Fibroblast of peridontal ligament (primary cell): Measurements from ENCODE around the gene CREB3L4.
"Not testable (repeated sequence)": the region's sequence is repeated elsewhere in the genome, so short reads cannot be mapped to it uniquely, and the experiment has no call there.

Experiments
- DNase-seq: peaks from one replicate; pipeline ENCODE4 v3.0.0-alpha.2; 2010; ENCODE audit errors: extremely low read depth

Gene CREB3L4

DNA sequence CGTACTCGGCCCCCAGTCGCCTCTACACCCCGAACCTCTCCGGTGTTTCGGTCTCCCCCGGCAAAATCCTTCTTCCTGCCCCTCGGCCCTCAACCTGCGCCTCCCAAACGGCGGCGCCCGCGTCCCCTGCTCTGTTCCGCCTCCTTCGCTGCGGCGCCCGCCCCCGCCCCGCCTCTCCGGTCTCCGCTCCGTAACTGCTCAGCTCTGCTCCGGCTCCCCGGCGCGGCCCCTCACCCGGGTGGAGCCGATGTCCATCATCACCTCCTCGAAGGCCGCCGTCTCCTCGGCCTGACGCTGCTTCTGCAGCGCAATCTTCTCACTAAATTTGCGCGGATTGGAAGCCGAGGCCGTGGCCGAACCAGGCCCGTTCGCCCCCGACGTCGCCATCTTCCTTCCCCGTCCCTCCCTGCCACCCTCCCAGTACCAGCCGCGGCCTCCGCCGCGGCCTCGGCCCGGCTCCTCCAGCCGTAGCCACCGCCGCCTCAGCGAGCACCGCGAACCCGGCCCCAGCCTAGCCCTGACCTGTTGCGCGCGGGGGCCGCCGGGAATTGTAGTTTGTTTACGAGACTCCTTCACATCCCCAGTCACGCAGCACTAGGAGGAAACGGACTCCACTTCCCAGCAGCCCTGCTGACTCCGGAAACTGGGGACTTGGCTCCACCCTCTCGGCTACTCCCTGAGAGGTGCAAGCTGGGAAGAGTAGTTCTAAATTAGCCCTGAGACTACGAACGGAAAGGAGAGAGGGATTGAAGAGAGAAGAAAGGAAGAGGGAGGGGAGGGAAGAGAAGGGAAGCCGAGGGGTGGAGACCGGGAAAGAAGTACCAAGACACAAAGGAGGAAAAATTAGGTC, 9.4 kb upstream of the CREB3L4 start, which contains the start of gene CRTC2:
Gene CRTC2, minus strand, starts transcription at position 502 of the 850 bp plus-strand sequence. Its CDS starts 115 bp downstream, at position 387.
- DNase-seq = peak; percentile 98

- no peak for DNase-seq
Measured at GRCh38 chr1:153958961-153959260, 8.8 kb upstream of the CREB3L4 start.

GRCh38 chr1:153959454-153959853, 8.2 kb upstream of the CREB3L4 start:
- DNase-seq = no peak

DNA sequence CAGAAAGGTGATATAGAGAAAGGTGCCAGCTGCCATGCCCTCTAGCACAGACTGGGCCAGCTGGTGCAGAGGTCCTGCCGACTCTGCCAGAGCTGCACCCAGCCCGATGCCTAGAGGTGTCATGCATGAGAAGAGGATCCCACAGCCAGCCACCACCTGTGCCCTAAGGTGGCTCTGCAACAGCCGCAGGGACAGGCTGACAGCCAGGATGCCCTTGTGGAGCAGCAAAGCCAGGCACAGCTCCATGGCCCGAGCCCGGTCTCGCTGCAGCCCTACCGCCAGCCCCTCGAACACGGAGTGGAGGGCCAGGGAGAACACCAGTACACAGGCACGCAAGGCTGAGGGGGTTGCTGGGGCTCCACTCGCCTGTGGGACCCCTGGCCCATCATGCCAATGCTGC, 7.5 kb upstream of the CREB3L4 start:
- no peak for DNase-seq

- no peak for DNase-seq
Measured at GRCh38 chr1:153961421-153961820, 6.3 kb upstream of the CREB3L4 start.

DNA sequence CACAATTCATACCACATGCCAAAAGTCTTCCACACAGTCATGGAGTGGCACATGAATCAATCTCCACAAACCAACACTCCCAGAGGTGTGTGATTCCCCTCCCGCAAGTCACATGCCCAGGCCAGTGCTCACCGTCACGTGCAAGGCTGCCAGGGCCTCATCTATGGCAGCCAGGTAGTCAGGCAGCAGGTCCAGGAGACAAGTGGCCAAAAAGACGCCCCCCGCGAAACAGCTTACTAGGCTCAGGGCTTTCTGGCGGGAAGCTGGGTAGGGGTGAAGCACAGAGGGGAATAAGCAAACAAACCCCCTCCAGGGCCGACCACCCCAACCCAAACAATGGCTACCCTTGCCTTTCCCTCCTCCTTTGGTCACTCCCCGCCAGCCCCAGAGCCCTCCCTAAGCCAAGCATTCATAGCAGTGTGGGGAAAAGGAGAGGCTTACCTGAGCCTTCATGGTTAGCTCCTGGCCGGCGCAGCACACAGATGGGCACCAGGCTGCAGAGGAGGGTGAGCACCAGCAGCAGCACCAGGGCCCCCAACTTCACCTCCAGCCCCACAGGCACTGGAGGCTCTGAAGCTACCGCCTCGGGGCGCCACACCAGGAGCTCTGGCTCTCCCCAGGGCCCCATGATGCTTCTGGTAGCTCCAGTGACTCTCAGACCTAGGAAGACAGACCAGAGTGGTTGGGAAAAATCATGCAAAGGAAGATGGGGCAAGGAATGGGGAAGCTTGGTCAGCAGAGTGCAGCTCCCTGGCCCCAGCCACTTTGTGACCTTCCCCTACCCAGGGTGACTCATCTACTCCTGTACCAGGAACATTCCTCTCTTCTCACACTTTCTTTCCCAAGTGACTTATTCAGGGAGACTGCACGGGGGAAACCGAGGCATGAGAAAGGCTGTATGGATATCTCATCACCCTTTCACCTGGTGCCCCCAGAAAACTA, 5.3 kb upstream of the CREB3L4 start:
- DNase-seq = no peak

DNA sequence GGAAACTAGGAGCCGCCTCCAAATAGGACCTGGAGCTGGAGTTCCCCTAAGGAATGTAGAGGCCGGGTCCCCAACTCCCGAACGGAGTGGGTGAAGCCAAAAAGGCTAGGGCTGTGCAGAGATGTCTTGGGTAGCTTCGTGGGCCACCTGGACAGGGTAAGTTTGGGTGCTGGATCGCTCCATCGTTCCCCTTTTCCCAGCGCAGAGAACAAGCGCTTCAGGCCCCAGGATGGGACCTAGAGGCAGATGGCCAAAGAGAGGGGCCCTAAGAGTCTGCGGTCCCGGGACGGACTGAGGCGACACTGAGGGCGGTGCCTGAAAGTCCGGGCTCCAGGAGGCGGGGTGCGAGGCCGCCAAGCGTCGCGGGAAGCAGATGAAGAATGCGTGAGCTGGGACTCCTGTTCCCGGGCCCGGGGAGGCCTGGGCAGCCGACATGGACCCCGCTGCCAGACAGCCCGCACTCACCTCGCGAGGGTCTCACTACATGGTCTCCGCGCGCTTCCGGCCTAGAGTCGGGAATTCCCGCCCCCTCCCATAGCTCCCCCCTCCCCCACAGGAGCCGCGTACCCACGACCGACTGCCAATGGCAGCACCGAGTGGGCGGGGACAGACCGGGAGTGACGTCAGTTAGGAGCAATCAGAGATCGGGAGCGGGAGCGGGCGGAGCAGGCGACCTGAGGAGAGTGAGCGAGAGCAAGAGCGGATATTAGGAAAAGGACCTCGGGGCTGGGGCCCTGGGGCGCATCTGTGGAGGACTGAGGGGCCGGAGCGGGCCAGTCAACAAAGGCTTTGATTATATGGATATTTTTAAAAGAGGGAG, 4.5 kb upstream of the CREB3L4 start, which contains the start of gene SLC39A1:
Gene SLC39A1, minus strand, starts transcription at position 508 of the 820 bp plus-strand sequence. CDS start 822 bp downstream, outside the sequence.
- peak; percentile 94 for DNase-seq

GRCh38 chr1:153963850-153964331, 3.8 kb upstream of the CREB3L4 start:
- no peak for DNase-seq

- no peak for DNase-seq
Measured at GRCh38 chr1:153968000-153968363, 280 bp downstream of the CREB3L4 start.

- no peak for DNase-seq
Measured at GRCh38 chr1:153968408-153968807, 706 bp downstream of the CREB3L4 start.

GRCh38 chr1:153968972-153969371, 1.3 kb downstream of the CREB3L4 start:
- no peak for DNase-seq

DNA sequence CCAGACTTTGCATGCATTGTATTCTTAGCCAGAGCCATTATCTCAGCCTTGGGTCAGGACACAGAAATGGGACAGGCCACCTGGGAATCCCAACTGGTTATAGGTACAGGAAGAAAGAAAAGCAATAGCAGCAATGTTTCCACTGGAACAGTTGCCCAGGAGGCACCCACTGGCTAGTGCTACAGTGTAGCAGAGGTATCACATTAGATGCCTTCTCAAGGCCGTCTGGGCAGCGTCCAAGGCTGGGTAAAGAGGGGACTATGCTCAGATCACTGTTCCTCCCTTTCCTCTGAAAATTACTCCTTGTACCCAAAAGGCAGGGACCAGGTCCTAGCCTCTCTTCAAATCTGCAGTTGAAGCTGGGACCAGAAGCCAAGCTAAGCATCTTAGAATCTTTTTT, 2.6 kb downstream of the CREB3L4 start:
- DNase-seq = no peak

DNA sequence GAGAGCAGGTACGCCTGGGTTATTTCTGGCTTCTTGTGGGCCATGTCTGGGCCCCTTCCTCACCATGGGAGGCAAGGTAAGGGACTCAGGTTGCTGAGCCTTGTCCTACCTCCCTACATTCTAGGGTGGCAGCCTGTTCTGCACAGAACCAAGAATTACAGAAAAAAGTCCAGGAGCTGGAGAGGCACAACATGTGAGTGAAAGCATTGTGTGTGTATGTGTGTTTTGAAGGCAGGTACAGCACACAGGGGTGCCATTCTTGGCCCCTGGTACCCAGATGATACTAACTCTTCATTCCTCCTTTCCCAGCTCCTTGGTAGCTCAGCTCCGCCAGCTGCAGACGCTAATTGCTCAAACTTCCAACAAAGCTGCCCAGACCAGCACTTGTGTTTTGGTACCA, 5.4 kb downstream of the CREB3L4 start:
- no peak for DNase-seq

- DNase-seq = no peak
Measured at GRCh38 chr1:153973525-153973924, 5.8 kb downstream of the CREB3L4 start.

DNA sequence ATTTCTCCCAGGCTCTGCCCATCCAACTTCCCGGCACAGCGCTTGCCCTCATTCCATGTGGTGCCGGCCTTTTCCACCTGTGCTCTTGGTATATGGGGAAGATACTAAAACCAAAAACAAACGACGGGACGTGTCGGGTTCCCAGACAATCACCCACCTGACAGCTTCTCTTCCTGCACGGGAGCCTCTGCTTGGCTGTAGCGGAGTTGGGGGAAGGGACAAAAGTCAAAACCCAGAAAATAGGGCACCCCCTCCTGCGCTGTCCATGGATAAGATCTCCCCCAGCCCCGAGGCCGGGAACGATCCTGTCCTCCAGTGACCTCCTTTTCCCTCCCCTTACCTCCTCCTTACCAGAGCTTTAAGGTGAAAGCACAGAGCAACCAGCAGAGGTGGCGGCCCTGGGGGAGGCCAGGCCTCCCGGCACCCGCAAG, 9.1 kb downstream of the CREB3L4 start:
- DNase-seq = no peak

GRCh38 chr1:153977250-153978240, 9.8 kb downstream of the CREB3L4 start, which contains the start of gene JTB:
Gene JTB (minus strand): TSS chr1:153977674. CDS start chr1:153977252, 422 bp downstream.
- peak; percentile 77 for DNase-seq

DNA sequence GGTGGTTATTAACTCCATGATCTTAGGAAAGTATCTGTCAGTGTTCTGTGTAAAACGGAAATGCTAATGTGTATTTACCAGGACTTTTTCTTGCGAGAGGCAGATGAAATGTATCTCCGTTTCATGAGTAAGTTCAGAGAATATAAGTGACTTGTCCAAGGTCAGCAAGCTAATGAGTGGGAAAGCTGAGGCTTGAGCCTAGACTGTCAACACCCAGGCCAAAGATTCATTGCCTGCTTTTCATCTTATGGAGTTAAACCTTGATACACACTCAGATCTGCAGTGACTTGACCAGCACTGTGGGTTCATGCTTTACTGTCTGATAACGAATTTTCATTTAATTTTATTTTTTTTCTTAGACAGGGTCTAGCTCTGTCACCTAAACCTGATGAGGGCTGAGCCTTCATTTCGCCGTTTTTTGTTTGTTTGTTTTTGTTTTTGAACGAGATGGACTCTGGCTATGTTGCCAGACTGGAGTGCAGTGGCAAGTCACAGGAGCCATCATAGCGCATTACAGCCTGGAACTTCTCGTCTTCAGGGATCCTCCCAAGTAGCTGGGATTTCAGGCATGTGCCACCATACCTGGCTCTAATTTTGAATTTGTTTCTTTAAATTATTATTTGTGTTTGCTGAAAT, 10.7 kb downstream of the CREB3L4 start:
- no peak for DNase-seq

- DNase-seq = not testable (repeated sequence)
Measured at GRCh38 chr1:153979091-153979490, 11.4 kb downstream of the CREB3L4 start.

DNA sequence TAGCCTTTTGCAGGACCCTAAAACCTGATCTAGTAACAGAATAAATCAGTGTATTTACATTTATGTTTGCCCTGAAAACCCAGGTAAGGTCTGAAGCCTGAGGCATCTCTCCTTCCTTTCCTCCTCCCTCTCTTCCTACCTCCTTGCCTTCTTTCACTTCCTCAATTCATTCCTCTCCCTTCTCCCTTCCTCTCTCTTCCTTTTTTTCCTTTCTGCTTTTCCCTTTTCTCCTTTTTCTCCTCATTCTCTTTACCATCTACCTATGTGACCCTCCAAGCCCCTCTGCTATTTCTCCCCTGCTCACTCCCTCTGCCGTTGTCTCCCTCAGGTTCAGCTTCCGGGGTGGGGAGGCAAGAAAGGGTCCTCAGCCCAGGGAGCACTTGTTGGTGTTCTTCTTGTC, 14.0 kb downstream of the CREB3L4 start:
- DNase-seq = not testable (repeated sequence)
